CD4-positive, alpha-beta T cell treated with Interleukin-15 for 4 hours (primary cell): Measurements from ENCODE around the gene EPYC.

Experiments used
- DNase-seq: peaks from one replicate; pipeline ENCODE4 v3.0.0-alpha.2; 2020; ENCODE audit warnings: low spot score

Gene EPYC

DNA sequence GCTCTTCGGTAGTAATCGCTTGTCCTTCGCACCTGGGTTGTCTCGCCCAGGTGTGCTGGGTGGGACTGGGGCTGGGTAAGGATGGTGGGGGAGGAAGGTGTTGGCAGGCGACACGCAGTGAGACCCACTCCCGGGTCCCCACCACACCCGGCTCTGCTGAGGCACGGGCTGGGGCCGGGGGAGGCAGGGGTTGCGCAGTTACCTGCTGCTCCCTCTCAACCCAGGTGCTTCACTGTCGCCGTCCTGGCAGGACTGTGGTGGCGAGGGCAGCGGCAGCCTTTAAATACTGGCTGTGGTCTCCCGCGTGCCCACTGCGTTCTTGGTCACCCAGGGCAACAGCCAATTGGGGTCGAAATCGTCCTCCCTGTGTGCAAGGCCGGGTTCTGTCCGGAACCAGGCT, 49.9 kb downstream of the EPYC start, which contains the start of gene CCER1:
Gene CCER1 (minus strand): TSS at position 256 of the 400 bp plus-strand sequence. CDS start 434 bp downstream, outside the sequence.
- DNase-seq, result no peak

DNA sequence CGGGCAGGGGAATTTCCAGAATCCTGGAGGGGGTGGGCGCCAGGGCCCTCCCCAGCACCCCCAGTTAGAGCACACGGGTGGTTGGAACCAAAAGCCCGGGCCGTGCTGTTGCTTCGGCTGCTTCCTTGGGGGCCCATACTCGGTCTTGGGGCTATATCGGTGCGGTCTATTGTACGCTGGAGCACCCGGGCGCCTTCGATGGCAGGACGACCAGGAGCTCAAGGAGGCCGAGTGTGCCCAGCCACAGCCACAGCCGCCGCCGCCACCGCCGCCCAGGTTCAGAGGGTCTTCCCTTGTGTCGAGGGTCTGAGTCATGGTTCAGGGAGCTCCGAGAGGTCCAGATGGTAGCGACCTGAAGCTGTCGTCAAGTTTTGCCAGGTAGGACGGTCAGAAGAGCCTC, 50.3 kb downstream of the EPYC start:
- DNase-seq, result no peak

DNA sequence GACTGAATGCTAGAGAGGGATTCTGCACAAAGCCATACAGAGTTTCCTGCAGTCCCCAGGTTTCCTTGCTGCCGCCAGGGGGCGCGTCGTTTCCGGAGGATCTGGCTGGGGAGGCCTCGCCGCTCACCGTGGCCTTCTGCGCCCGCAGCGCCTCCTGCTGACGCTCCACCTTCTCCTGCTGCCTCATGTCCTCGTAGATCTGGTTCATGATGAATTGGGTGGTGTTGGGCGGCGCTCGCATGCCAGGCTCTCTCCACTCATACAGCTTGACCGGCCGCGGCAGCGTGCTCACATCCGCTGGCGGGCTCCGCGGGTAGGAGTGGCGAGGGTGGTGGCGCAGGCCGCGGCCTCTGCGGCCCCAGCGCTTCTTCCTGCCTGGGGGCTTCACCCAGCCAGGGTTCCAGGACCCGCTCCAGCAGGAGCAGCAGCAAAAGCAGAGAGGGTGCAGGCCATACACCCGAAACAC, 50.8 kb downstream of the EPYC start:
- no peak for DNase-seq

DNA sequence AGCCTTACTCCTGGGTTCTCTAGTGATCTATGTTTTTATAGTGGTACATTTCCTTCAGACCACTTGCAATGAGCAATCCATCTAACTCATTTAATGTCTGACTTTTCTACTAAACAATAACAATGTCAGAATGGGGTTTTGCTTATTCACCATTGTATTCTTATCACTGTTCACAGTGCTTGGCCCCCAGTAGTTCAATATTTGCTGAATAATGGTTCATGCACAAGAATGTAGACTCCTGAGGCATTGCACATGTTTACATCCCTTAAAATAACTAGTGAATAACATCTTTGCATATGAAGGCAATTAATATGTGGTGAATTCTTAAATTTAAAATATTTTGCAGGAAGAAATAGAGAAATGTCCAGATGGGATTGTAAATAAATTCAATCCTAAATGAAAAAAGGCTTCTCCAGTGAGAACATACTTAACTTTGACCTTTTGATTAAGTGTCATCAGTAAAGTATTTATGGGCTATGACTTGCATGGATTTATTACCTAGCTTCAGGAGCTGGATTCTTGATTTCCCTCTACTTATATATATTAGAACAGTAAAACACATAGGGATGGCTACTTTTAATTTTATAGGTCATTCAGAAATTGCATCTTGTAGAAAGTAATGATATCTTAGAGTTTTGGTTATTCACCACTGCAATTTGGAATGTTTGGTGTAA, 53.2 kb downstream of the EPYC start:
- DNase-seq, result no peak

DNA sequence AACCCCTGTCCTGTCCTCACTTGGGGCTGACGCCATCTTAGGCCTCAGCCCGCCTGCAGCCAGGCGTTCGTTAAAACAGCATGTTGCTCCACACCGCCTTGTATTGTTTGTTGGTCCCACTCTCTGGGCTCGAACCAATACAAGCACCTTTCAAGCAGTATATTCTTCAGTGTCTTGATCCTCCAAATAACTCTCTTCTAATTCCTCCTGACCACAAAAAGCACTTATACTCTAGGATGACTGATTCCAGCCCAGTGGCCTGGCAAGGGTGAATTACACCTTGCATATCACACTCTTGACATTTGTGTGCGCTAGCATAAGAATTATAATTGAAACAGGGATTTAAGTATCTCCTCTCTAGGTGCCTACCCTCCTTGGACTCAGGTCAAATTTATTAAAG, 56.9 kb downstream of the EPYC start:
- DNase-seq, result no peak

DNA sequence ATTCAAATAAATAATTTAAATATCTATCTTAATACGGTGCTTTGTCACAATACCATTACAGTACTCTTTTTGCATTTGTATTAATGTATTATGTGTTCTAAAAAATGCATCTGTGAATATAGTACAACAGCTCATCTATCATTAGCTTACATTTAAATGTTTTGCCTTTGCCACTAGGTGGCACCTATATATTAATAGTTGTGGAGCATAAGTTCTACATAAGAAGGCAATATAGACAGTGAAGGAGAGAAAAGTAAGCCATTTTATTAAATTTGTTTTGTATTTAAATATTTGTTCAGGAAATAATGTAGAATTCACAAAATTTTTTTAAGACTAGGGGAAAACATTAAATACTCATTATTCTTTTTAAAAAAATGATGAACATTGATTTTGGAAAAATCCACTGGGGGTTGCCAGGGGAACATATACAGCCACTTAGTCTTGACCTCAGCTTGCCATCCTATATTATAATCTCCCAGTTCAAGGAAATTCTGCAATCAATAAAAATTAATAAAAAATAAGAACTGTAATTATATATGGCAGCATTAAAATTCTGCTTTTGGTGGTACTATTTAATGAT, 59.6 kb downstream of the EPYC start:
- peak; percentile 16 for DNase-seq

DNA sequence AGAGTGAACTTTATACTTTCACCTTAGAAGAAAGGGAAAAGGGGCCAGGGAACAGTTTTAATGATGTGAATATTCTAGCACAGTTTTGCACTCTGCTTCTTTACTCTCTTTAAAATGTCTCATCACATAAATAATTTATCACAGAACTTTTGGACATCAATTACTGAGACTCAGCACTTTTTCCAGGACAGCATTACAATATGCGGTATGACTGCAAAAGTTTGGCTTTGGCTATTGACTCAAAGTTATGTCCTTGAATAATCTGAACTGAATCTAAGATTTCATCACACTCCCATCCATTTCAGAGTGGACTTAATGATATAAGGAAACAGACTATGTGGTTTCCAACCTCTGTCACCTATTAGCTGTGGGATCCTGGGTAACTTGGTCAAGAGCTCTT, 61.5 kb downstream of the EPYC start:
- no peak for DNase-seq

DNA sequence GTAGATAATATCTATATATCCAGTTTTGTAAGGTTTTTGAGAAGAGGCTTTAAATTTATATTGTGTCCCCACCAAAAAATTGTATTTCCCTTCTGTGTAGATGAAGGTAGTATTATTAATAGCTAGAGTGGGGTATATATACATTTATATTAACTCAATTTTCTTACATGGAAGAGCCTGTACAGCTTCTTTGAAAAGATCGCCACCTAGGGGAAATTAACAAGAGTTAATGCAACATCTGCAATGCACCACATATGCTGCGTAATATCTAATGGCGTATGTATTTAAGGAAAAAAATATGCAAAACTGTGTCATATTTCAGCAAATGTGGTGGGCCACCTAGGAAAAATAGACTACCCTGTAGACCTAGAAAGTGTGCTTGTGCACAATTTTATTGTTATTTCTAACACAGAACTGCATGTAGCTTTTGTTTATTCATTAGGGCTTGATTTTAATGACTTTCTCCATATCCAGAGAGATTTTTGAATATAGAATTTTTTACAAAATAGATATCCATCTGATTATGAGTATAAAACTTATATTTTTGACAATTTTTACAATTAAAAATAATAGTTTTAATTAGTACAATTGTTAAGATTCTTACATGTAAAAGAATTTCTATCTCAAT, 63.8 kb downstream of the EPYC start:
- no peak for DNase-seq

DNA sequence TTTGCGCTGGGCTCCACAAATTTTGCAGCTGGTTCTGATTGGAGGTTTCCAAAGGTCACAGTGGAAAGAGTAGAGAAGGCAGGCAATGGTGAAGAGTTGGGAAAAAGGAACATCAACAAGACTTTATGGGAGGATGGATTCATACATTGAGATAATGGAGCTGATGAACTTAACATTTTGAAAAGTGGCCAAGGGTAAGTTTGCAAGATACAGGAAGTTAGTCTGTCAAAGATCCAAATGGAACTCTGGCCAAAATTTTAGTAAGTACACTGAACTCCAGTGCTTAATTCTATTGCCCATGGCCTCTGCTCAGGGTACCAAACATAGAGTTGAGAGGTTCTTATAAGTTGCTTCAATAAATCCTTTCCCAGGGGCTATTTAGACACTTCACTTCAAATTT, 65.4 kb downstream of the EPYC start:
- no peak for DNase-seq

DNA sequence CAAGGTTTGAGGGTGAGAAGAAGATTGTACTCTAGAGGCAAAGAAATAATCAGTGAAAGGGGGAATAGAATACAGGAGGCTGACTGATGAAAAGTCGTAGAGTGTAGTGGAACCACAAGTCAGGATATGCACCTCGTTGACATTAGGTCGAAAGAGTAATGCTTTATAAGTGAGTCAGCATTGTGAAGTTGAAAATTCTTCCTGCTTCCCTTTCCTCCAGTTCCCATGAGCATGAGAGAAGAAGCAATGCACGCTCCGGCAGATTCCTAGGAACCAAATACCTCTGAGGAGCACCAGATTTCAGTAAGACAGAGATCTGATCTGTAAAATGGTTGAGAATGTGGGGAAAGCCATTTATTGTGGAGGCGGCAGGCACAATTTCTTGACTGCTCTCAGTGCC, 66.3 kb downstream of the EPYC start:
- DNase-seq, result no peak

DNA sequence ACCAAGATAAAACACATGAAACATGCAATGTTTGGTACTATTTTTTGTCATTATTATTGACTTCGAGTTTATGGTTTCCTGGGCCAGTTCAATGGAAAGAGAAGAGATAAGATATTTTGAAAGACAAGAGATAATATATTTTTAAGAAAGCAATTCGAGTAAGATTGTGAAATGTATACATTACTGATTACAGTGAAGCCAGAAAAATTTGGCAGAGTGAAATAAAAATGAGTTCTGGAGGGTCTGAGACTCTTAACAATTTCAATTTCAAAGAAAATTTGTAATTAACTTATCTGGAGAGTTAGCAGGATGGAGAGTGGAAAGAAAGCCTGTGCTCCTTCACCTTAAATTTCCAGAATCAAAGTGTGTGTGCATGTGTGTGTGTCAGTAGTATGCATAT, 67.1 kb downstream of the EPYC start:
- DNase-seq, result no peak

DNA sequence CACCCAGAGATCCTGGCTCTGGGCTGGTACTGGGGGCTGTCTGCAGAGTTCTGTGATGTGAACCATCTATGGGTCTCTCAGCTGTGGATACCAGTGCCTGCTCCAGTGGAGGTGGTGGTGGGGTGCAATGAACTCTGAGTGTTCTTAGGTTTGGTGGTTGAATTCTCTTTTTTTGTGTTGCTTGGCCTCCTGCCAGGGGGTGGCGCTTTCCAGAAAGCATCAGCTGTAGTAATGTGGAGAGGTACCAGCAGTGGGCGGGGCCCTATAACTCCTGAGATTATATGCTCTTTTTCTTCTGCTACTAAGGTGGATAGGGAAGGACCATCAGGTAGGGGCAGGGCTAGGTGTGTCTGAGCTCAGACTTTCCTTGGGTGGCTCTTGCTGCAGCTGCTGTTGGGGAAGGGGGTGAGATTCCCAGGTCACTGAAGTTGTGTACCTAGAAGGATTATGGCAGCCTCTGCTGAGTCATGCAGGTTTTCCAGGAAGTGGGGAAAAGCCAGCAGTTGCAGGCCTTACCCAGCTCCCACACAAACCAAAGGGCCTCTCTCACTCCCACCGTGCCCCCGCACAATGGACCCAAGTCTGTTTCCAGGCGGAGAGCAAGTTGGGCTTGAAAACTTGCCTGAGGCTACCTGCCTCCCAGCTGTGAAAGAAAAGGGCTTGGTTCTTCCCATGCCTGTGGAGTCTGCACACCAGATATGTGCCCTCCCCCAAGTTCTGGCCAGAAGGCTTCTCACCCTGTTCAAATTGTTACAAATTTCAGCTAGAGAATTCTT, 68.4 kb downstream of the EPYC start:
- no peak for DNase-seq

DNA sequence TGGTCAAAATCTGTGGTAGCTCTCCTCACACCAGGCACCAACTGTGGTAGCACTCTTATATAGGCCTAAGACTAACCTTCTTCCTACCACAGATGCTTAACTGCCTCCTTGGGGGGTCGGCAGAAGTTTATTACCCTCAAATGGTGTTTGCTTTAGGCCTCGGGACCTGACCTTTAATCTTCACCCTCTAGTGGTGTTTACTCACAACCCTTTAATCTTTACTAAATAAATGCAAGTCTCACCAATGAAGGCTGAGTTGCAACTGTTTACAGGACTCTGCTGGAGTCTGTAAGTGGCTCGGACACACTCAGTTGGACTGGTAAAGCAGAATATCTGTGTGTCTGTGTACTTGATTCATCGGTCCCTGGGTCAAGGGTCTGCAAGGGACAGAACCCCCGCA, 79.2 kb downstream of the EPYC start:
- no peak for DNase-seq

DNA sequence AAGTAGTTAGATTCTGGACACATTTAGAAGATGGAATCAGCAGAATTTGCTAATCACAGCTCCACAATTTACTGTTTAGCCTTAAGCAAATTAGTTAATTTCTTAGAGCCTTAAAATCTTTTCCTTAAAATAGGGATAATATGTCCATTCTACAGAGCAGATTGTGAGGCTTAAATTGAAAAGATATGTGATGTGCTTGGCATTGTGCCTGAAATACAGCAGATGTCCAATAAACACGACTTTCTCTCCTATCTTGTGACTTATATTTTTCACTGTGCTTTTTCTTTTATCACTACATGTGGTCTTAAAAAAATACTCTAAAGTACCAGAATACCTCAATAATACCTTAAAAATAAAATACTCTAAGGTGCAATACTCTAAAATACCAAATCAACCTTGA, 80.4 kb downstream of the EPYC start:
- no peak for DNase-seq

DNA sequence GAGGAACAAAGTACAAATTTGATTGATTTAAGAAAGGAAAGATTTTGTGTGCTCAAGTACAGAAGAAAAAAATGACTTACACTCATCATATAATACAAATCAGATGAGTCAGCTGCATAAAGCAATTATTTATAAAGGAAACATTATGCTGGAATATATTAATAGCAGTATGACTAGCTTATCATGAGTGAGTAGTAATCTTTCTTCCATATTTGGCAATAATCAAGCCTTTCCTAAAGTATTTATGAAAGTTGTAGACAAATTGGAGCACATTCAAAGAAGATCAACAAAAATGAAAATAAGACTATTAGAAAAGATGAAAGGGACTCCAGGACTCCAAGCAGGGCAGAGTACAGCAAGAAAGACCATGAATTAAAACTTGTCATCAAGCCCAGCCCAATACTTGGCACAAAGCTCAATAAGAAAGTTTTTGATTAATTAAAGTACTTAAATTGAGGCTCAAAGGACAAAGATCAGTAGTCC, 82.6 kb downstream of the EPYC start:
- no peak for DNase-seq

DNA sequence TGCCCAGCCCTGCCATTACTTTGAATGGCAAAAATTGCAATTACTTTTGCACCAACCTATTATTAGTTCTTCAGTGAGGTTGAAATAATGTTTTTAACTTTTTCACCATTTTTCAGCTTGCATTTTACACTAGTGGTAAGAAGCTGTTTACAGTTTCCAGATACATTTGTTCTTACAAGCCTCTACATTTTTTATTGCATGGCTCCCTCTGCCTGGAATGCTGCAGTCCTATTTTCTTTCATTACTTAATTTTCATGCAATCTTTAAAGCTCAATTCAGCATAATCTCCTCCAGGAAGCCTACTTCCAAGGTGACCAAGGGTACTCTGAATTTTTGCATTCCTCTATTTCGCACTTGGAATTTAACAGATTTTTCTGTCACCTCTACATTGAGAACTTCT, 83.2 kb downstream of the EPYC start:
- no peak for DNase-seq

DNA sequence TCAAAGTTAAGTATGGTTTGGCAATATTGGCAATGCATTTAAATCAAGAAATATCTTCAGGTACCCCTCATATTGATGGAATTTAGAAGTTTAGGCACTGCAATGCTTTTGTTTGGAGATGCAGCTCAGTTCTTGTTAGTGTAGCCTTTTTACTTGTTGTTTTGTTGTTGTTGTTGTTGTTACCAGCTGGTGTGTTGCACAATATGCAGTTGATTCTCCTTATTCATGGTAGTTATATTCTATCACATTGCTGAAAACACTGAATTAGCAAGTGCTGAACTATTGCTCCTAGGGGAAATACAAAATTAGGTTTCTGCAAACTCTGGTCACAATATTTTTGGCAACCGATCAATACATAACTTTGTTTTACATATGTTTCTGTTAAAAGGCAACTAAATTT, 84.5 kb downstream of the EPYC start:
- no peak for DNase-seq

DNA sequence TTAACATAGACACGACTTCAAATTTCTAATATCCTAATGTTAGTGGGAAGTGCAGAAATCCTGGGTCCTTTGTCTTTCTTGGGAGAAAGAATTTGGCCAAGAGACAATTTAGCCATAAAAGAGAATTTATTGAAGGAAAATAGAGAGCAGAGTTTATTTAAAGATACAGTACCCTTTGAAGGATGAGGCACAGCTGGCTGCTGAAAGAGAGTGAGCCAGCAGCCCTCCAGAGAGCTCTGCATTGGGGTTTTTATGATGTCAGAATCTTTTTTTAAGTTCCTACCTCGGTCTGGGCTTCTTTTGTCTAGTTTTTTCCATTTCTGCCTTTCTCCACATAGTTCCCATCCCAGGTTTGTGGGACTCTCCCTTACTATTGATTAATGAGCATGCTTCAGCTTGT, 87.3 kb downstream of the EPYC start:
- DNase-seq, result no peak

DNA sequence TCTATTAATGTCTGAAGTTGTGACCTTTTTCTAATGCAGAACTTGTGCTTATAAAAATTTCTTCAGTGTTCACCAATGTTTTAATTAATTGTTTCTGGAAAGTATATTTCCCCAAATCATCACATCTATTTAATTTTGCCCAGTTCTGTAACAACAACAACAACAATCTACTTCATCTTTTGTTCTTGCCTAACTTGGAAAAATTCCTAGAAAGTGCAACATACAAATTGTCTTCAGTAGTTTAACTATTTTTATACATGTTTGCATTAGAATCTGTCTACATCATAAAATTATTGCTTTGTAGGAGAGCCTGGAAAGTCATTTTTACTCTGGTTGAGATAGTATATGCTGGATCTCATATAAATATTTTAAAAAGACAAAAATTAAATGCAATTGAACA, 88.3 kb downstream of the EPYC start:
- no peak for DNase-seq

DNA sequence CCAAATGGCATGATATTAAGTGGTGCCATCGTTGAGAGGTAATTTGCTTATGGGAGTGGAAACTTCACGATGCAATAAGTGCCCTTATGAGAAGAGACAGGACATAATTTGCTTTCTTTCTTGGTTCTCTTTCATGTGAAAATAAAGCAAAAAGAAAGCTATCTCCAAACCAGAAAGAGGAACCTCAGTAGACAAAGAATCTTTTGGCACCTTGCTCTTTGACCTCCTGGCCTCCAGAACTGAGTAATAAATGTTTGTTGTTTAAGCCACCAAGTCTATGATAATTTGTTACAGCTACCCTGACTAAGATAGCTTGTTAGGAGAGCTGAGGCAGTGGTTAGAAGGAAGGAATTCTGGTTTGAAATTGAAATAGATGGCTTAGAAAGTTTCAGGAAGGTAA, 89.4 kb downstream of the EPYC start:
- no peak for DNase-seq
